KOPT-K1 (cell line): ENCODE data around the gene NFAM1.
A peak's percentile ranks its signal among the peaks of the same experiment; 100 is the strongest.

Experiments
- H3K27ac ChIP-seq: fragments of 200-600 bp; sonication (generic); 2 replicates; pipeline ENCODE4 v1.5.1; 2016; ENCODE audit warnings: antibody characterized with exemption, mild to moderate bottlenecking, low read depth, low read length; ENCODE audit not compliant: poor library complexity, severe bottlenecking
- H3K36me3 ChIP-seq: fragments of 200-600 bp; sonication (generic); 2 replicates; pipeline ENCODE4 v1.5.1; 2017; ENCODE audit warnings: antibody characterized with exemption, mild to moderate bottlenecking, low read length, moderate library complexity; ENCODE audit not compliant: insufficient read depth
- H3K9me3 ChIP-seq: fragments of 200-600 bp; sonication (generic); 2 replicates; pipeline ENCODE4 v1.5.1; 2017; ENCODE audit warnings: antibody characterized with exemption, low read length, mild to moderate bottlenecking; ENCODE audit not compliant: insufficient read depth, poor library complexity, severe bottlenecking

Gene NFAM1

GRCh38 chr22:42384506-42384905 lies 47.7 kb downstream of the NFAM1 start:
- Histone ChIP-seq H3K27ac (no peak overlapping the region), H3K36me3 (no peaks in the 10 kb centered on the region), H3K9me3 (no peaks in the 10 kb centered on the region)

- H3K9me3 ChIP-seq: no peaks in the 10 kb centered on the region
- H3K36me3 ChIP-seq: no peaks in the 10 kb centered on the region
- no peak overlapping the region for H3K27ac ChIP-seq
Measured at GRCh38 chr22:42383851-42384417, 48.3 kb downstream of the NFAM1 start.

GRCh38 chr22:42383287-42383686 lies 48.9 kb downstream of the NFAM1 start:
- no peaks in the 10 kb centered on the region for H3K36me3 ChIP-seq
- no peaks in the 10 kb centered on the region for H3K9me3 ChIP-seq
- H3K27ac ChIP-seq: no peak overlapping the region

GRCh38 chr22:42380769-42381551 lies 51.2 kb downstream of the NFAM1 start:
- Histone ChIP-seq H3K9me3 (no peaks in the 10 kb centered on the region), H3K27ac (no peak overlapping the region), H3K36me3 (no peaks in the 10 kb centered on the region)

DNA sequence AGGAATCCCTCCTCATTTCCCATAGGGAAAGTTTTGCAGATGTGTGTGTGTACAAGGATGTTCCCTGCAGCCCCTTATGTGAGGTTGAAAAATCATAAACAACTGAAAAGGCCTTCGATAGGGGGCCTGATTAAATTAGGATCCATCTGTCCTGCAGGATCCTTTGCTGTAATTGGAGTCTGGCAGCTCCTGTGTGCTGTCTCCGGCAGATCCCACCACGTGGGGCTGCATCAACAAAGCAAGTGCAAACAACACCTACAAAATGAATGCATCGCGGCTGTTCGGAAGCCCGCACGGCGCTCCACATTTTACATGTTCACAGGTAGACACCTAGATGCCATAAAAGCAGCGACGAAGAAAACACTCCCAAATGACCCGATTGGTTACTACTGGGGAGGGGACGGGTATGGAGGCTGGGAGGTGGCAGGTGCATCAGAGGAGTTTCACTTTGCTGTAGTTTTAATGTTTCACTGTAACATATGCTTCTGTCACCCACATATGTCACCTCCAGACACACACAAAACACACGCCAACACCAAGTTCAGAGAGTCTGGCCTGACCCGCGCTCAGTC lies 52.2 kb downstream of the NFAM1 start:
- no peaks in the 10 kb centered on the region for H3K9me3 ChIP-seq
- no peaks in the 10 kb centered on the region for H3K36me3 ChIP-seq
- no peak overlapping the region for H3K27ac ChIP-seq

DNA sequence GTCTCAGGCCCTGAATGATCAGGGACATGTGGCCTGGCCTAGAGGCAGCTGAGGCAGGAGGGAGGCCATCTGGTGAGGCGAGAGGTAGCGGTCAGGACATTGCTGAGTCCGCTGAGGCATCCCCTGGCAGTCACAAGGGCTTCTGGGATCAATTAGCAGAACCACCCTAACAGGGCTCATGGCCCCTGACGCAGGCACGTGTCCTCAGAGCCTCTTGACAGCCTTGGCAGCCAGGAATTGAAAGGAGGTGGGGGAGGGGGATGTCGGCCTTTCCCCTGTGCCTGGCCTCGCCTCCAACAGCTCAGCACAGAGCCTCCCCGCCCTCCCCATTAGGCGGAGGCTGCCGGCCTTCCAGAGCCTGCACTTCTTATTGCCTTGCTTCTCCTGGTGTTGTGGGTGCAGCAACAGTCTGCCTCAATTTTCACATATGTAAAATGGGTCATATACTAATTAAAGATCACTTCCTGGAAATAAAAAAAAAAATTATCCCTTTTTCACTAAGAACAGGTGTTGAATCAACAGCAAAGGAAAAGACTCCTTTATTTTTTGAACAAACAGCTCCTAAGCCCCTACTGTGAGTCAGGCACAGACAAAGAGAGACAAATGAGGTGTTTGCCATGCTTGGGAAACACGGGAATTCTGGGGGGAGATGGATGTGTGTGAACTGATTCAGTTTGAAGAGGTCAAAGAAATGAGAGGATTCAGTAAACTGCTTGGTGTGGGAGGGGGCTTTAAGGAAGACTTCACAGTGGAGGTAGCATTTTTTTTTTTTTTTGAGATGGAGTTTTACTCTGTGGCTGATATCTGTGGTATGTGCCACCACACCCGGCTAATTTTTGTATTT lies 55.3 kb downstream of the NFAM1 start:
- Histone ChIP-seq H3K27ac (no peak overlapping the region), H3K9me3 (no peaks in the 10 kb centered on the region), H3K36me3 (no peaks in the 10 kb centered on the region)

DNA sequence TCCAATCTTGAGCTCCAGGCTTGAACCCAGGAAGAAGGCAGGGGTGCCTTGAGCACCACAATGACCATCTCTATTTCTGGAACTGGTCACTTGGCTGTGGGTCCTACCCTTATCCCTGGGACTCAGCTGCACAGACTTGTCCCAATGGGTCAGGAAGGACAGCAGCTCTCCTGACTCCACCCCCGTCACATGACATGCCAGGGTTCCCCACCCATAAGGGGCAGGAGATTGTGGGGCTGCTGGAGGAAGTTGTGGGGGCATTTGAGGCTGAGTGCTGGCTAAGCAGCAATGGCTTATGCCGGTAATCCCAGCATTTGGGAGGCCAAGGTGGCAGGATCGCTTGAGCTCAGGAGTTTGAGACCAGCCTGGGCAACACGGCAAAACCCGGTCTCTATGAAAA lies 56.2 kb downstream of the NFAM1 start:
- H3K36me3 ChIP-seq: no peaks in the 10 kb centered on the region
- H3K27ac ChIP-seq: no peak overlapping the region
- H3K9me3 ChIP-seq: no peaks in the 10 kb centered on the region

- Histone ChIP-seq H3K9me3 (no peaks in the 10 kb centered on the region), H3K36me3 (no peaks in the 10 kb centered on the region), H3K27ac (no peak overlapping the region)
Measured at GRCh38 chr22:42372976-42373375, 59.2 kb downstream of the NFAM1 start.

GRCh38 chr22:42371501-42371900 lies 60.7 kb downstream of the NFAM1 start:
- Histone ChIP-seq H3K9me3 (no peaks in the 10 kb centered on the region), H3K27ac (no peak overlapping the region)

DNA sequence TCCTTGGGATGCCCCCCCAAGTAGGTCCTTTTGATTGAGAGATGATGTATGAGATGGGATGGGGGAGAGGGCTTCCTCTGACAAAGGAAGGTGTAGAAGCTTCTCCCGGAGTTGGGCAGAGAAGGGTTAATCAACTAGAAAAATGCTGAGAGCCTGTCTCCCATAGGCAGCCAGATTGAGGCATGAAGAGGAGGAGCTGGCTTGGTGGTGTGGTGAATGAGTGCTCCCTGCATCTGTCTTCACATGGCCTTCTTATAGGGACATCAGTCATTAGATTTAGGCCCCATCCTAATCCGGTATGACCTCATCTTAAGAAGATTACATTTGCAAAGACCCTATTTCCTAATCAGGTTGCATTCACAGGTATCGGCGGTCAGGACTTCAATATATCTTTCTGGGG lies 61.1 kb downstream of the NFAM1 start:
- no peaks in the 10 kb centered on the region for H3K9me3 ChIP-seq
- no peaks in the 10 kb centered on the region for H3K36me3 ChIP-seq
- H3K27ac ChIP-seq: no peak overlapping the region

More at GRCh38 chr22:42371501-42371900, 60.7 kb downstream of the NFAM1 start:
- H3K36me3 ChIP-seq: no peaks in the 10 kb centered on the region

GRCh38 chr22:42369250-42370041 lies 62.8 kb downstream of the NFAM1 start:
- no peaks in the 10 kb centered on the region for H3K9me3 ChIP-seq
- H3K36me3 ChIP-seq: no peaks in the 10 kb centered on the region
- peak overlapping the region; percentile 29 for H3K27ac ChIP-seq

- Histone ChIP-seq H3K36me3 (no peaks in the 10 kb centered on the region), H3K27ac (no peak overlapping the region), H3K9me3 (no peaks in the 10 kb centered on the region)
Measured at GRCh38 chr22:42368379-42369249, 63.6 kb downstream of the NFAM1 start.

GRCh38 chr22:42367980-42368378 lies 64.2 kb downstream of the NFAM1 start:
- Histone ChIP-seq H3K27ac (no peak overlapping the region), H3K36me3 (no peaks in the 10 kb centered on the region), H3K9me3 (no peaks in the 10 kb centered on the region)
